Fibroblast of lung (primary cell): ENCODE results near the gene SLC12A9. TPM values are rescaled to one million over a fixed set of nuclear protein-coding genes. Genes with fewer than 3 reads are reported as not detected.

Source experiments
- DNase-seq, 2 donors: peaks; one replicate each; pipeline versions ENCODE4 v3.0.0 to v3.0.0-alpha.2; 2010; ENCODE audit warnings: low read depth in 2 of 2
- H2AFZ ChIP-seq: 2 replicates; pipeline ENCODE4 v1.5.1; 2012; ENCODE audit warnings: low read length, control low read depth, inconsistent platforms
- H3K27ac ChIP-seq: 2 replicates; pipeline ENCODE4 v1.5.1; 2011; ENCODE audit warnings: low read length, control low read depth; ENCODE audit not compliant: insufficient read depth
- H3K27me3 ChIP-seq: 2 replicates; pipeline ENCODE4 v1.5.1; 2011; ENCODE audit warnings: mild to moderate bottlenecking, low read length; ENCODE audit not compliant: control insufficient read depth, insufficient read depth
- H3K36me3 ChIP-seq: 2 replicates; pipeline ENCODE4 v1.5.1; 2011; ENCODE audit warnings: low read length; ENCODE audit not compliant: control insufficient read depth, insufficient read depth
- H3K4me1 ChIP-seq: 2 replicates; pipeline ENCODE4 v1.5.1; 2011; ENCODE audit warnings: low read length; ENCODE audit not compliant: control insufficient read depth, insufficient read depth; ENCODE audit errors: extremely low read depth
- H3K4me2 ChIP-seq: 2 replicates; pipeline ENCODE4 v1.5.1; 2011; ENCODE audit warnings: low read length, control low read depth; ENCODE audit not compliant: insufficient read depth; ENCODE audit errors: extremely low read depth
- H3K4me3 ChIP-seq, 4 experiments: fragments of 200-600 bp in 1 of 4; sonication (generic) in 1 of 4; replicated peaks in 1 of 4; 2 replicates each; pipeline ENCODE4 v1.5.1; 2011 to 2016; ENCODE audit warnings: low read length in 4 of 4, low read depth in 3 of 4, mild to moderate bottlenecking in 3 of 4, control low read depth in 2 of 4, inconsistent platforms in 1 of 4, mixed read lengths in 1 of 4; ENCODE audit not compliant: insufficient read depth in 1 of 4; ENCODE audit errors: control extremely low read depth in 1 of 4
- H3K79me2 ChIP-seq: 2 replicates; pipeline ENCODE4 v1.5.1; 2012; ENCODE audit warnings: mild to moderate bottlenecking, low read length, inconsistent platforms; ENCODE audit not compliant: control insufficient read depth, insufficient read depth
- H3K9ac ChIP-seq: 2 replicates; pipeline ENCODE4 v1.5.1; 2011; ENCODE audit warnings: mild to moderate bottlenecking, low read length, control low read depth; ENCODE audit not compliant: insufficient read depth
- H3K9me3 ChIP-seq: 2 replicates; pipeline ENCODE4 v1.5.1; 2012; ENCODE audit warnings: low read depth, low read length; ENCODE audit not compliant: control insufficient read depth, insufficient read depth
- H4K20me1 ChIP-seq: 2 replicates; pipeline ENCODE4 v1.5.1; 2011; ENCODE audit warnings: low read length; ENCODE audit not compliant: control insufficient read depth, insufficient read depth; ENCODE audit errors: extremely low read depth
- CTCF ChIP-seq, 2 donors: IDR thresholded peaks in 1 of 2; conservative IDR thresholded peaks in 1 of 2; 1 replicate in 1 of 2; 2 replicates in 1 of 2; pipeline ENCODE4 v1.5.1; 2011 to 2012; ENCODE audit warnings: low read length in 2 of 2, control low read depth in 1 of 2, inconsistent platforms in 1 of 2, low read depth in 1 of 2, mild to moderate bottlenecking in 1 of 2
- EZH2 ChIP-seq: IDR thresholded peaks from 2 replicates; pipeline ENCODE4 v1.5.1; 2012; ENCODE audit warnings: low read length, control low read depth, mild to moderate bottlenecking; ENCODE audit errors: missing control alignments
- polyA plus RNA-seq, 2 donors: library from polyadenylated mRNA; depleted of rRNA in 1 of 2; stranded (reverse) in 1 of 2; unstranded in 1 of 2; fragments of >200 nt; gene quantifications; 2 replicates each; pipeline ENCODE4 v1.2.1, GENCODE V29; 2011 to 2012; ENCODE audit warnings: missing spikeins in 1 of 2
- total RNA-seq: library from RNA; depleted of rRNA; stranded (reverse); fragments of >200 nt; gene quantifications from 2 replicates; pipeline ENCODE4 v1.2.1, GENCODE V29; 2014

SLC12A9 gene
- total and polyA plus RNA-seq, 2 donors (not counting 1 experiment from before 2014, with no cell fraction given), result 6.6 to 18.5 TPM

- H3K4me2 ChIP-seq, result peak within 1 kb of the TSS; percentile 60
- TF ChIP-seq EZH2 (no peak), CTCF (conservative IDR thresholded peaks at IDR 0.05 in 1 of 2, IDR thresholded peaks at IDR 0.05 in 1 of 2; ENCODE audit: low read depth in 1 of 2, low read length in 2 of 2) (peak; percentile 50 to 70)
- H3K9ac ChIP-seq, result peak within 1 kb of the TSS; percentile 58
- H3K27me3 ChIP-seq, result no peaks in the 10 kb centered on the region
- H3K4me1 ChIP-seq, result peaks cover 3% of the 10 kb centered on the region
- H3K9me3 ChIP-seq, result no peaks in the 10 kb centered on the region
- peaks cover 27% of the 10 kb centered on the region for H3K79me2 ChIP-seq
- peak; percentile 88 to 89 for DNase-seq
- H4K20me1 ChIP-seq, result no peaks in the 10 kb centered on the region
- no peak within 1 kb of the TSS for H3K27ac ChIP-seq
- peak within 1 kb of the TSS; percentile 87 to 88 (median 88) for H3K4me3 ChIP-seq
- peak within 1 kb of the TSS; percentile 23 for H2AFZ ChIP-seq
- H3K36me3 ChIP-seq, result peaks cover 11% of the 10 kb centered on the region
Measured at GRCh38 chr7:100827330-100828226, 24.9 kb upstream of the SLC12A9 start, which contains the start of gene EPHB4. EPHB4 (minus strand) TSS chr7:100827523; CDS start chr7:100827030, 493 bp downstream.

- Histone ChIP-seq H3K9ac (no peak overlapping the region), H3K4me3 (no peak overlapping the region), H3K9me3 (no peaks in the 10 kb centered on the region), H3K4me2 (no peak overlapping the region), H2AFZ (no peak overlapping the region), H3K36me3 (no peaks in the 10 kb centered on the region), H3K27ac (no peak overlapping the region), H3K27me3 (no peaks in the 10 kb centered on the region), H4K20me1 (no peaks in the 10 kb centered on the region), H3K4me1 (peaks cover 3% of the 10 kb centered on the region), H3K79me2 (peaks cover 24% of the 10 kb centered on the region)
- TF ChIP-seq CTCF (conservative IDR thresholded peaks at IDR 0.05 in 1 of 2, IDR thresholded peaks at IDR 0.05 in 1 of 2; ENCODE audit: low read depth in 1 of 2, low read length in 2 of 2) (no peak), EZH2 (no peak)
- no peak for DNase-seq
Measured at GRCh38 chr7:100829150-100829716, 23.3 kb upstream of the SLC12A9 start.

- no peaks in the 10 kb centered on the region for H3K36me3 ChIP-seq
- no peak for TF ChIP-seq EZH2
- TF ChIP-seq CTCF (conservative IDR thresholded peaks at IDR 0.05 in 1 of 2, IDR thresholded peaks at IDR 0.05 in 1 of 2; ENCODE audit: low read depth in 1 of 2, low read length in 2 of 2), result no peak
- H3K4me1 ChIP-seq, result no peaks in the 10 kb centered on the region
- H3K79me2 ChIP-seq, result peaks cover 15% of the 10 kb centered on the region
- no peak overlapping the region for H3K4me3 ChIP-seq
- DNase-seq, result no peak
- no peak overlapping the region for H2AFZ ChIP-seq
- H4K20me1 ChIP-seq, result no peaks in the 10 kb centered on the region
- H3K9me3 ChIP-seq, result no peaks in the 10 kb centered on the region
- no peaks in the 10 kb centered on the region for H3K27me3 ChIP-seq
- no peak overlapping the region for H3K9ac ChIP-seq
- no peak overlapping the region for H3K27ac ChIP-seq
- H3K4me2 ChIP-seq, result no peak overlapping the region
Measured at GRCh38 chr7:100830396-100830795, 22.1 kb upstream of the SLC12A9 start.
